Uterus (tissue), 2 donors: Measurements from ENCODE around the gene NYNRIN.

Experiments
- CTCF ChIP-seq, 4 experiments: fragments of 200-600 bp in 2 of 4; fragments of 450-650 bp in 2 of 4; sonication (generic) in 2 of 4; IDR thresholded peaks; one replicate each; pipeline ENCODE4 v1.5.1; 2016 to 2019; ENCODE audit warnings: antibody characterized with exemption in 4 of 4, mild to moderate bottlenecking in 2 of 4, moderate library complexity in 1 of 4
- POLR2A ChIP-seq, 2 donors: fragments of 450-650 bp; IDR thresholded peaks; one replicate each; pipeline ENCODE4 v1.6.1; 2016; ENCODE audit warnings: antibody characterized with exemption in 2 of 2, mild to moderate bottlenecking in 1 of 2, moderate library complexity in 1 of 2

- no peak for TF ChIP-seq POLR2A (IDR thresholded peaks at IDR 0.05)
- no peak for TF ChIP-seq CTCF (IDR thresholded peaks at IDR 0.05)
Observed at GRCh38 chr14:24361326-24361725, 37.5 kb upstream of the NYNRIN start.
